HG03442 (cell line): ENCODE data around the gene SLC2A4RG.
A peak's percentile ranks its signal among the peaks of the same experiment; 100 is the strongest.

Experiments
- ATAC-seq: cut with Tn5 transposase; IDR thresholded peaks from one replicate; pipeline ENCODE4 v1.9.1; 2021; ENCODE audit warnings: mild to moderate bottlenecking, moderate library complexity; ENCODE audit not compliant: unreplicated experiment

Gene SLC2A4RG

DNA sequence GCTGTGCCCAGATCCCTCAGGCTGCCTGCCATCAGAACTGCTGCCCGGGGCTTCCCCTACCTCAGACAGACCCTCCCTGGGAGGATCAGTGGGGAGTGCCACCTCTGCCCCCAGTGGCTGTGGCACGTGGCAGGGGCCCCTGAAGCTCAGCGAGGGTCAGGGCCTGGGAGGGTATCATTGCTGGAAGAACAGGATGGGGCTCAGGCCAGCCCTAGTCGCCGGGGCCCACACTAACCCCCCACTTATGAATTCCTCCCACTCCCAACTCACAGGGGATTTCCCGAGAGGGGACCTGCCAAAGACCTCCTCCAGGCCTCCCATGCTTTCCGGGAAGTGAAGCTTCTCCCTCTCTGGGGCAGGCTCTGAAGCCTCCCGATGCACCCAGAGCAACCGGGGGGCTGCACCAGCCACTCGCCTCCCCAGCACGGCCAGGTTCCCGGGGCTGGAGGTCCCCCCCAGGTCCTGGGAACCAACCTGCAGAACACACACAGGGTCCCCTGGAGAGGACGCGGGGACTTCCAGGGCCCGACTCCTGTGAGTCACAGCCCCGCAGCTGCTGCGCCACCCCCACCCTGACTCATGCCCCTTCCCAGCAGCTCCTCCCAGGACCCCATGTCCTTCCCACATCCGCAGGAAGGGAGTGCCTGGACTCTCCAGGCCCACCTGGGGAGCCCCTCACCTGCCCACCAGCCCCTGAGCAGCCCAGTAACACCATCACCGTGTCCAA lies 40.7 kb upstream of the SLC2A4RG start:
- ATAC-seq, result no peak

DNA sequence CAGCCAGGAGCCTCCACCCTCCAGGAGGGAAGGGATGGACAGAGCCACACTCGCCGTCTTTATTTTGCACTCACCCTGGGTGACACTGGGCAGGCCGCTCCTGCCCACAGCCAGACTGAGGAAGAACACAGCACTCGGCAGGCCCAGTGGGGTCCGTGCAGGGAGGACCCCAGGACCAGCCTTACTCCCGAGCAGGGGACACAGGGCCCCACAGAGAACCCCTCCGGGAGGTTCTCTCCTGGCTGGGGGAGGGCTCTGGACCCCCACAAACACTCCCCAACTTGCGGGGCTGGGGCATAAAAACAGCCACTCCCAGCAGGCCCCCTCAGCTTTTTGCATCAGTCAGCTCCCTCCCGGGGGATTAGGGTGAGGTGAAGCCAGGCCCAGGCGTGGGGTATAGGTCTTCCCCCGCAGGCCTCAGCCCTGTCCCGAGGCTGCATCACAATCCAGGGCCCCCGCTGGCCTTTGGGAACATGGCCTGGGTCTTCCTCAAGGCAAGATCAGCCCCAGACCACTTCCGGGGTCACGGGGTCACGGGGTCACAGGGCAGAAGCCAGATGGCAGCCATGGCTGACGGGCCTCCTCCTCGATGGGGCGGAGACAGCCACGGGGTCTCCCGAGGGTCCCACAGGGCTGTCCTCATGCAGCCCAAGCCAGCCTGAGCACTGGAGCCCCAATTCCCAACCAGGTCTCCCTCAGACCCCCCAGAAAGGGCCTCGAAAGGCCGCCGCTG lies 39.9 kb upstream of the SLC2A4RG start:
- ATAC-seq, result no peak

DNA sequence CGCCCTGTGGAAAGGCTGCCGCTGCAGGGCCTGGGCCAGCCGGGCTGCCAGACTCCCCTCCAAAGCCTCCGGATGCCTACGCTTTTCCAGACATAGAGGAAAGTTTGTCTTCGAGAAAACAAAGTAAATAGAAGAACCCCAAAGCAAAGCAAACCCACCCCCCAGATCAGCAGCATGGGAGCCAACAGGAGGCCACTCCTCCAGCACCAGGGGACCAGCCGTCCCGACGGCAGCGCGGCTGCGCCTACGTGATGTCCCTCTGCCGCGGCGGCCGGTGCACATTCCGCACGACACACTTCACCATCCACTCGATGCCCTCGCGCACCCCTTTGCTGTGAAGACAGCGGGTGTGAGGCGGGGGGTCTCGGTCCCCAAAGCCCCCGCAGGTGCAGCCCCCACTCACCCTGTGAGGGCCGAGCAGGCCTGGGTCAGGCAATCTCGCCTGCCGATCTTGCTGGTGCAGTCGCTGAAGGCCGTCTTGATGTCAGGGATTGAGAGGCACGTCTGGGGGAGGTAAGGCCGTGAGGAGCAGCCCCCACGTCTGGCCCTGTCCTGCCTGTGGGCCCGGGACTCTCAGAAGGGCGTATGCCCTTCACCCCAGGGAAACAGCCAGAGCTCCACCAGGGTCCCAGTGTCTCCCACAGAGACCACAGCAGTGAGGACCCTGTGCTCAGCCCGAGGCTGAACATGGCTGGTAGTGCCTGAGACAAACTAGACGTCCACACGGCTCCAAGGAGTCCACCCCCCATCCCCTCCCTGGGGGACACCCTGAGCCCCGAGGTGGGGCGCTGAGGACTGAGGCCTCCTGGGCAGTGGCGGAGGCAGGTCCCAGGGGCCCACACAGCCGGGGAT lies 39.2 kb upstream of the SLC2A4RG start:
- ATAC-seq, result no peak

DNA sequence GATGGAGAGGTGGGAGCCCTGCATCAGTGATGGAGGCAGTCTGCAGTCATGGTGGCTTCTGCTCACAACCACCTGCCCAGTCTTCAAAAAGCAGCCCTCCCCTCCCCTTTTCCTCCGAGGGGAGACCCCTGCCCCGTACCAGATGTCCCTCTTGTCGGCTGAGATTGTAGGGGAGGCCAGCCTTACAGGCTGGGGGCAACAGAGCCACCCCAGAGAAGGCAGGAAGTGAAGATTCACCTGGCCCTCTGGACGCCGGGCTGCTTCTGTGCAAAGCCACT lies 38.6 kb upstream of the SLC2A4RG start:
- no peak for ATAC-seq

DNA sequence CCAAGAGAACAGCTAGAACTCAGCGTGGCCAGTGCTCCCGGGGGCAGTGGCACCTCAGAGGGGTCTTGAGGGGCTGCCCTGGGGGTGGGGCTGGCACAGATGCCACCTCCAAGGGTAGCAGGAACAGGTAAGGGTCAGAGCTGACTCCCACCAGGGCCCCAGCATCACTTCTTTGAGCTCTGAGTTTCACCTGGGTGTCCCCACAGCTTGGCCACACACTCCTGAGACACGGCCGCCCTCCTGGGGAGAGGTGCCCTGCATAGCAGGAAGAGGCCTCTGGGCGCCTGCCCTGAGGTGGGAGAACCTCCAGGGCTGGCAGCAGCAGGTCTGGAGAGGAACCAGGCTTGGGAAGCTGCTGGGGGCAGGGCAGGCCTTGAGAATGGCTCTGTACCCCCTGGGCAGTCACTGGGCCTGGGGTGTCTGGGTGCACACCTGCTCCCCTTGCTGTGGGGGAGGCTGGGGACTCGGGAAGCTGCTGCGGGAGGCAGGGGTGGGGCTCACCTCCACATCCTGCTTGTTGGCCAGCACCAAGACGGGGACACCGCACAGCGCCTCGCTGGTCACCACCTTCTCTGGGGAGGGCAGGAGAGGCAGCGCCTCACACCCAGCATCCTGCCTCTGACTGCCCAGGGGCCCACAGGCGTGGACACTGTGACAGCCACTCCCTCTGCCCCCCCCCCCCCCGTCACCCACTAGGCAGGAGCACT lies 38.1 kb upstream of the SLC2A4RG start:
- ATAC-seq, result no peak

DNA sequence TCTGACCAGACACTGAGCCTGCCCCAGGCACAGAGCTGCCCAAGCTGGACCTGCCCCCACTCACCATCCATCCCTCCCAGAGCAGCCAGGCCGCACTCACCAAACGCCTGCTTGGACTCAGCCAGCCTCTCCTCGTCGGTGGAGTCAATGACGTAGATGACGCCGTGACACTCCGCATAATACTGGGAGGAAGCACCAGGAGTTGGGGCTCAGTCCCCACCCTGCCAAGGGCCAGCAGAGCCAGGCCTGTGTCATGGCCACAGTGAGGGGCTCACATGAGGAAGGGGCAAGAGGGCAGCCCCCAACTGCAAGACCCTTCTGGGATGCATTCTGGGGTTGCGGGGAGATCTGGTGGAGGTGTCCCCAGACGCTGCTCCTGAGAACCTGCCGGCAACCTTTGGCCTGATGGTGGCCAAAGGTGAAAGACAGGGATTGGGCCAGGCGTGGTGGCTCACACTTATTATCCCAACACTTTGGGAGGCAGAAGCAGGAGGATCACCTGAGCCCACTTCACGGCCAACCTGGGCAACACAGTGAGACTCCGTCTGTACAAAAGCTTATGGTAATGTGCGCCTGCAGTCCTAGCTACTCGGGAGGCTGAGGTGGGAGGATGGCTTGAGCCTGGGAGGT lies 37.4 kb upstream of the SLC2A4RG start:
- ATAC-seq, result no peak

DNA sequence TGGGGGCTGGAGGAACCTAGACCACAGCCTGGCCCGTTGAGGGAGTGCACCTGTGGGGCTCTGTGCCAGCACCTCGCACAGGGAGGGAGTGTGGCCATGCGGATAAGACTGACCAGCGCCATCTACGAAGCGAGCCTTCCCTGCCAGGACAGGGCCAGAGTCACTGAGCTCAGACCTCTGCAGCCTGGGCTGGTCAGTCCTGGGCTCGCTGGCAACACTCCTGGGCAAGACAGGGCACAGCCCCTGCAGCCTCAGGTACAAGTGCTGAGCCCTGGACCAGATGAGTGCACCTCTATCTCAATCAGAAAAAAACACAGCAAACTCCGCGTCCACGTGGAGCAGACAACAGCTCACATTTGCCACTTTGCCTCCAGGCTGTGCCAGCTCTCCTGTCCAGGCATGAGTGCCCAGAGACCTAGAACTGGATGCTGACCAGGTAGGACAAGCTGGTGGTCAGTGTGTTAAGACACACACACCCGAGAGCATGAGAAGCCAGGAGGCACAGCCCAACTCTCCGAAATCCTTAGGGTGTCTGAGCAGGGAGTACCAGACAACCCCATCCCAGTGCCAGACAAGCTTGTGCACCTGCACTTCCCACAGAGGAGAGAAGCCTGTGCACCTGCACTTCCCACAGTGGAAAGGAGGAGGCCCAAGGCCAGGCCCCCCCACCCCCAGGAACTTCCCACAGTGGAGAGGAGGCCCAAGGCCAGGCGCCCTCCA lies 36.7 kb upstream of the SLC2A4RG start:
- ATAC-seq, result no peak

DNA sequence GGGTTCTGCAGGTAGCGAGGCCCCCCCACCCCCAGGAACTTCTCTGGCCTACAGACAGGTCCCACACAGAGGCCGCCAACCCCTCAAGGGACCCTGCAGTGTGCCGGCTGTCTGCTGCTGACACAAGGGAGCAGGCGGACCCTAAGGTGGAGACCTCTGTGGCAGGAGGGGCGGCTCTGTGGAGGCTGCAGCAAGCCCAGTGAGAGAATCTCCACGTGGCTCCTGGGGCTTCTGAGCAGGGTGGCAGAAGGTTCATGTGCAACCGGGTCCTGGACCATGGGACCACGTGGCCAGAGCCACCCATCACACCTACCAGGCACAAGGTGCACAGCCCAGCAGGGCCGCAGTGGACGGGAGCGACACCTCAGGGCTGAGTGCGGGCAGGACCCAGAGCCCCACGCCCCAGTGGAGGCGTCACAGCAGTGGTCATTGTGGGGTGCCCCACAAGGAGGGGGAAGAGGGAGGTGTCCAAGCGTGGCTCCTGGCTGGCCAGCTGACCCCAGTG lies 36.1 kb upstream of the SLC2A4RG start:
- ATAC-seq, result no peak

DNA sequence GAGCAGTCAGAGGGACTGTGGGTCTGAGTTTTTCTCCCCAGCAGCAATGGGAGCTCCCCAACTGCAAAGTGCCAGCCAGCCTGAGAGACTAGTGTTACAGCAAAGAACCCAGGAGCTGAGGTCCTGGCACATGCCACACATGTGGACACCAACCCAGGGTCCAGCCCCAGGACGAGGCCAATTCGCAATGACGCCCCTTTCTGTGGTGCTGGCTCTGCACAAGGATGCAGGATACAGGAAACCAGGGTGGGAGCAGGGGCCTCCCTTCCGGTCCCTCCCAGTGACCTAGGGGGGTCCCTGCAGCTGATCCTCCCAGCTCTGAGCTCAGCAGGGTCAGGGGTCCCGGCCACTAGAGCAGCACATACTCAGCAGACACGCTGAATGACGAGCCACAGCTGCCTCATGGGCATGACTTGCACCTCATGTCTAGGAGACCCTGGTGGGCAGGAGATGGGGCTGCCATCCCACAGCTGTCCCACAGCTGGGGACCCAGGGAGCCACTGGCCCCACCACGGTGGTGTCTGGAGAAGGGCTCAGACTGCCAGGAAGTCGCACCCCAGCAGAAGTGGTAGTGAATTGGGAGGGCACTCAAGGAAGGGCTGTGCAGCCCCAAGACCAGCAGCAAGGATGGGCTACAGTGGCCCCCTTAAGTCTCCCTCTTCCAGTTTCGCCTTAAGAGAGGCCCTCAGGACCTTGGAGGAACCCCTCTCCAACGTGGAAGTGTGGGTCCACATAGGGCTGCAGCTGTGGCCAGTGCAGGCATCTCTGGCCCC lies 35.4 kb upstream of the SLC2A4RG start:
- no peak for ATAC-seq

DNA sequence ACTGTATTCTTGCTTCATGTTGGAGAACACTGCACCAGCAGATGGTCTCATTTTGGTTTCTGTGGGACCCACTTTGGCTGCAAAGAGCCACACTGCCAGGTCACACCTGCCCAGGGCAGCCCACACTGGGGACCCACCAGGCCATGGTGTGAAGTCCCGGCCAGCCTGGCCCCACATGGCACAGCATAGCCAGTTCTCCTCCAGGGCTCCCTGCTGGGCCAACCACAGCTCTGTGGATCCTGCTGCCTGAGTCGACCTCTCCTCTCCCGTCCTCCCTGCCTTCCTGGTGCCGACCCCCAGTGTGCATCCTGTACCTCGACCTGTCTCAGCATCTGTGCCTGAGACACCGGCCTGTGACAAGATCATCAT lies 34.8 kb upstream of the SLC2A4RG start:
- no peak for ATAC-seq

DNA sequence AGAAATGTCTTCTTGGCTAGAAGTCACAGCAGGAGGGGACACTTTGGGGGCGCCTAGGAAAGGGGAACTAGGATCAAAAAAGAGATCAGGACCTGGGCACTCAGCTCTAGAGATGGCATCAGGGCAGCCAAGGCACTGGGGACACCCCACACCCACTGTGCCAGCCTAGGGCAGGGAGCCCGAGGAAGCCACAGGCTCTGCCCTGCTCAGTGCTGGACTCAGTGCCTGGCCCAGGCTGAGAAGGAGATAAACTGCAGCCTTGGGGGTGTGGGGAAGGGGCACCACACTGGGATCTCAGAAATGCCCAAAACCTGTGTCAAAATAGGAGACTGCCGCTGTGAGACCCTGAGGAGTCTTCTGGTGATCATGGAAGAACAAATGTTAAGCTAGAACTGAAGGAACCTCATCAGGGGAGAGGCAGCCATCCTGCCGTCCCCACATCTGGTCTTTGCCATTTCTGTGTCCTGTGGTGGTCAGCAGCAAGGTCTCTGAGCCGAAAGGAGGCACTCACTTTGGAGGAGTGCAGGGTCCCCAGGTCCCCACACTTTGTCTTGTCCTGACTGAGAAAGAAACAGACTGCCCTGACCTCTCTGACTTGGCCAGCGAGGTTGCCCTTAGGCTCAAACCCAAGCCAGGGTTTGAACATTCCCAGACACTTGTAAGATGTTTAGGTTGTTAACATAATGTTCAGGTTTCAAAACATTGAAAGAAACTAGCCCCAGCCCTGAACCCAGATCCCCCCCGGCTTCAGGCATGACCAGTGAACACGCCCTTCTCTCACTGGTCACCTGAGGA lies 34.1 kb upstream of the SLC2A4RG start:
- ATAC-seq, result no peak

DNA sequence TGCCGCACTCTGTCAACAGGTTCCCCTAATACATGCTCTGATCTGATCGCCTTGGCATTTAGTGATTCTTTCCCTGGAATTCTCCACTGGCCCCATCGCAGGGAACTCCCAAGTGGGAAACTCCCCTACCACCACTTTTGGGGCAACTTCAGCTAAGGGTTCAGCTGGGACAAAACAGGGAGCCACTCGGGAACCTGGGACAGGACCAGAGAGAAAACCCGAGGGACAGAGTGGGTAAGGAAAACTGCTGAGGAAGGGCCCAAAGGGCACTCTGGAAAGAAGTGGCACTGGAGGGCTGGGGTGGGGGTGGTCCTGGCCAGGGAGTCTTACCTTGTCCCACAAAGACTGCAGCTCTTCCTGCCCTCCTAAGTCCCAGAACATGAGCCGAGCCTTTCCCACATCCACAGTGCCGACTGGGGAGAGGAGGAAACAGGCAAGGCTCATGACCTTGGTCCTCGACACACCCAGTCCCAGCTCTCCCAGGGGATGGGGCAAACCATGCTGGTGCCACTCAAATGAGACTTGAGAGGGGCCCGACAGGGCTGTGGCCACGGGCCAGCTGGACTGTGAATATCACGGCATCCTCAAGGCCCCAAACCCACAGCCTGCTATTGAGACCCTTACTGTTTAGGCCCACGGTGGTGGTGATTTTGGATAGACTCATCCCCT lies 33.4 kb upstream of the SLC2A4RG start:
- ATAC-seq, result no peak

DNA sequence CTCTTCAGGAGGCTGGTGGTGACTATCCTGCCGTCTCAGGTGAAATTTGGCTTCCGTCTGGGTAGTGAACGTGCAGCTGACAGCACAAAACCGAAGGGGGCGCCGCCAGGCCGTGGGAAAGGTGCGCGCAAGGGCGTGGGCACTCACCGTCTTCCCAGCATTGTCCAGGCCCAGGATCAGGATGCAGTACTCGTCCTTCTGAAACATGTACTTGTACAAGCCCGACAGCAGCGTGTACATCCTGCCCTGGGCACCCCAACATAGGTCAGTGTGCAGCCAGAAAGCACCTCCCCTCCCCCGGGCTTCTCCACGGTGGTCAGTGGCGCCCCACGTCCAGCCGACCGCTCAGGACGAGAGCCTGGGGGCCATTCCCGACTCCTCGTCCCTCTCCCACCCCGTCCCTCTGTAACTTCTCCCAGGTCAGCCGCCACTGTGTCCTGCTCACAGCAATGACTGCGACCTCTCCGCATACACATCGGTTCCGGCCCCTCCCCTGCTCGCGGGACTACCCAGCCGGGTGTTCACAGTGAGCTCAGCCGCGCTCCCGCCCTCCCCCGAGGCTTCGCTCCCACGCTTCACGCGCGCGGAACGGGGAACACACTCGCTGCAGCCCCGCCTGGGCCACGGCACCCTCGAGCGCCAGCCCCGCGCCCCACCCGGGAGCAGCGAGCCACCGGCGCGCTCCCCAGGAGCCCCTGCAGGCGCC lies 32.6 kb upstream of the SLC2A4RG start:
- peak; percentile 21 for ATAC-seq

DNA sequence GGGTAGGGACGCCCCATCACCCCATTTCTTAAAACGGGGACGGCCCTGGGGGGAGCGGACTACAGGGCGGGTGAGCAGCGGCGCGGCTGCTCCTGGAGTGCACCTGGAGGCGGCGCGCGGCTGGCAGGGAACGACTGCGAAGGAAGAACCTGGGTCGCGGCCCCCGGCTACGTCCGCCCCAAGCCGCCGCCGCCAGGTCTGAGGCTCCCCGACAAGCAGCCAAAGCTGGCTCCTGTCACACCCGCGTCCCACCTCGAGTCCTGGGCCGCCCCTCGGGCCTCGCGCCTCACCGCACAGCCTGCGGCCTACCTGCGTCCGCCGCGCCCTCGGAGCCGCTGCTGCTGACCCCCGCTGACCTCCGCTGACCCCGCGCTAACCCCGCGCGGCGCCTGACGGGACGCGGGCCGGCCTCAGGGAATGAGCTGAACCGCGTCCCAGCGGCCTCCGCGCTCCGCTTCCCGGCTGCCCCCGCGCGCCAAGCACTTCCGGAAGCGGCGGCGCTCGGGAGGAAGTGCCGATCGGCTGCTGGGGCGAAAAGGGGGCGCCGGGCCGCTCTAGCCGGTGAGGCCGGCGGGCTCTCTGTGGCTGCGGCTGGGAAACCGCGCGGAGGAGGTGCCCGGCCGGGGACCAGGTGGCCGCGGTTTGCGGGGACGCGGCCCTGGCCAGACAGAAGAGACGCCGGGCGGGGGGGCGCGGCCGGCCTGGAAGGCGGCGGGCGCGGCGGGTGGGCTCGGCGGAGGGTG lies 31.8 kb upstream of the SLC2A4RG start, which contains the start of the genes ARFRP1 and ZGPAT:
ARFRP1 (minus strand) TSS at position 419 of the 743 bp plus-strand sequence. CDS start 885 bp downstream, outside the sequence.
ZGPAT (plus strand) TSS at position 482 of the 743 bp plus-strand sequence. CDS start 542 bp downstream, outside the sequence.
- peak; percentile 64 for ATAC-seq

DNA sequence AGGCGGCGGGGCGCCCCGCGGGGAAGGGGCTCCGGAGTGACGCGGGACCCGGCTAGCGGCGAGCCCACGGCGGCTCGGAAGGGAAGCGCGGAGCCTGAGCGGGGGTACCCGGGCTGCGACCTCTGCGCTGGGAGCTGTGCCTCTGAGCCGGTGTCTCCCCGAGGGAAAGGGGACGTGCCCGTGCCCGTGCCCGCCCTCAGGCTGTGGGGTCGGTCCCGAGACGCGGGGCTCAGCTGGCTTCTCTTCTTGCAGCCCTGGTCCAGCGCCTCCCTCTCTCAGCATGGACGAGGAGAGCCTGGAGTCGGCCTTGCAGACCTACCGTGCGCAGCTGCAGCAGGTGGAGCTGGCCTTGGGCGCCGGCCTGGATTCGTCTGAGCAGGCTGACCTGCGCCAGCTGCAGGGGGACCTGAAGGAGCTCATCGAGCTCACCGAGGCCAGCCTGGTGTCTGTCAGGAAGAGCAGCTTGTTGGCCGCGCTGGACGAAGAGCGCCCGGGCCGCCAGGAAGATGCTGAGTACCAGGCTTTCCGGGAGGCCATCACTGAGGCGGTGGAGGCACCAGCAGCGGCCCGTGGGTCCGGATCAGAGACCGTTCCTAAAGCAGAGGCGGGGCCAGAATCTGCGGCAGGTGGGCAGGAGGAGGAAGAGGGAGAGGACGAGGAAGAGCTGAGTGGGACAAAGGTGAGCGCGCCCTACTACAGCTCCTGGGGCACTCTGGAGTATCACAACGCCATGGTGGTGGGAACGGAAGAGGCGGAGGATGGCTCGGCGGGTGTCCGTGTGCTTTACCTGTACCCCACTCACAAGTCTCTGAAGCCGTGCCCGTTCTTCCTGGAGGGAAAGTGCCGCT lies 31.1 kb upstream of the SLC2A4RG start:
- ATAC-seq, result peak; percentile 17
